ENCODE measurements around the gene GIMAP8. TPM values are rescaled to one million over a fixed set of nuclear protein-coding genes. Genes with fewer than 3 reads are reported as not detected.

GIMAP8 gene
- total RNA-seq, 1 experiment from 2014 or later = not detected

DNA sequence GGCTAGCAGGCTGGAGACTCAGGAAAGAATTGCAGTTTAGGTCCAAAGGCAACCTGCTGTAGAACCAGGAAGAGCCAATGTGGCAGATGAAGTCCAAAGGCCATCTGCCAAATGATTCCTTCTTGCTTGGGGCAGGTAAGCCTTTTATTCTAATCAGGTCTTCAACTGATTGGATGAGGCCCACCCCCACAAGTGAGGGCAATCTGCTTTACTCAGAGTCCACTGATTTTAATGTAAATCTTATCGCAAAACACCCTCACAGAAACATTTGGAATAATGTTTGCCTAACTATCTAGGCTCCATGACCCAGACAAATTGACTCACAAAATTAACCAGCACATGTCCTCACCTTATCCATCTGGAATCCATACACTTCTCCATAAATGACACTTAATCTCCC is 7.8 kb downstream of the GIMAP8 start:
- H4K8ac ChIP-seq (replicated peaks; ENCODE audit: insufficient read length, low read depth, low read length) = no peak overlapping the region
- H4K5ac ChIP-seq (ENCODE audit: insufficient read length, low read depth, low read length) = no peak overlapping the region
- TF ChIP-seq, protein P1, sequence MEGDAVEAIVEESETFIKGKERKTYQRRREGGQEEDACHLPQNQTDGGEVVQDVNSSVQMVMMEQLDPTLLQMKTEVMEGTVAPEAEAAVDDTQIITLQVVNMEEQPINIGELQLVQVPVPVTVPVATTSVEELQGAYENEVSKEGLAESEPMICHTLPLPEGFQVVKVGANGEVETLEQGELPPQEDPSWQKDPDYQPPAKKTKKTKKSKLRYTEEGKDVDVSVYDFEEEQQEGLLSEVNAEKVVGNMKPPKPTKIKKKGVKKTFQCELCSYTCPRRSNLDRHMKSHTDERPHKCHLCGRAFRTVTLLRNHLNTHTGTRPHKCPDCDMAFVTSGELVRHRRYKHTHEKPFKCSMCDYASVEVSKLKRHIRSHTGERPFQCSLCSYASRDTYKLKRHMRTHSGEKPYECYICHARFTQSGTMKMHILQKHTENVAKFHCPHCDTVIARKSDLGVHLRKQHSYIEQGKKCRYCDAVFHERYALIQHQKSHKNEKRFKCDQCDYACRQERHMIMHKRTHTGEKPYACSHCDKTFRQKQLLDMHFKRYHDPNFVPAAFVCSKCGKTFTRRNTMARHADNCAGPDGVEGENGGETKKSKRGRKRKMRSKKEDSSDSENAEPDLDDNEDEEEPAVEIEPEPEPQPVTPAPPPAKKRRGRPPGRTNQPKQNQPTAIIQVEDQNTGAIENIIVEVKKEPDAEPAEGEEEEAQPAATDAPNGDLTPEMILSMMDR (conservative IDR thresholded peaks at IDR 0.05) = no peak
- peaks cover 4% of the 10 kb centered on the region for H3K9me3 ChIP-seq (ENCODE audit: control insufficient read depth, low read depth, low read length)
- Mint-ChIP-seq H3K27ac (no peak overlapping the region), H3K9me3 (peaks cover 28 to 39% of the 10 kb centered on the region in 2 experiments), H3K4me1 (no peaks in the 10 kb centered on the region), H3K36me3 (ENCODE audit: insufficient read depth in 1 of 3, low read depth in 3 of 3) (peaks cover 2 to 9% (median 2%) of the 10 kb centered on the region in 3 experiments; a peak in 6 of 7 replicates), H3K4me3 (no peak overlapping the region), H3K27me3 (ENCODE audit: low read depth) (peaks cover 71% of the 10 kb centered on the region)
- WGBS (ENCODE audit: extremely low coverage, insufficient read length, low lambda C conversion rate) = no CpG with 5 or more reads among the region's 1 CpG
- no peaks in the 10 kb centered on the region for H3K79me2 ChIP-seq (ENCODE audit: insufficient read depth, low read length)
- H2AK5ac ChIP-seq (ENCODE audit: insufficient read length, low read length) = no peak overlapping the region
- no peak overlapping the region for H2BK20ac ChIP-seq (ENCODE audit: low read depth, low read length, poor library complexity, severe bottlenecking)
- H3K14ac ChIP-seq (ENCODE audit: insufficient read depth, low read length) = no peak overlapping the region
- H2AFZ ChIP-seq (ENCODE audit: low read length) = no peak overlapping the region
- H2BK12ac ChIP-seq (ENCODE audit: insufficient read length, low read depth, low read length) = no peak overlapping the region
- H2BK5ac ChIP-seq (ENCODE audit: insufficient read length, low read length) = no peak overlapping the region
- no peak overlapping the region for H3K4ac ChIP-seq (ENCODE audit: low read depth, low read length)
- no peak overlapping the region for H3K4me2 ChIP-seq (ENCODE audit: insufficient read depth, insufficient read length, low read length)
- no peaks in the 10 kb centered on the region for H4K20me1 ChIP-seq (ENCODE audit: control insufficient read depth, insufficient read depth, insufficient read length)
- H3K9ac ChIP-seq (ENCODE audit: extremely low read depth, insufficient read length, low read length) = no peak overlapping the region
- H3K56ac ChIP-seq (ENCODE audit: insufficient read length, low read depth, low read length) = no peak overlapping the region
- H3K27me3 ChIP-seq (ENCODE audit: insufficient read depth, low read length) = no peaks in the 10 kb centered on the region
- no peak overlapping the region for H2BK120ac ChIP-seq (ENCODE audit: low read depth, low read length, poor library complexity, severe bottlenecking)
- no peak overlapping the region for H2BK15ac ChIP-seq (ENCODE audit: low read depth, low read length)
- DNase-seq = no peak
- no peaks in the 10 kb centered on the region for H3K23me2 ChIP-seq (ENCODE audit: insufficient read length, low read depth, low read length, poor library complexity, severe bottlenecking)
- H3K4me1 ChIP-seq (ENCODE audit: insufficient read depth, low read length) = no peaks in the 10 kb centered on the region
- no peak overlapping the region for H3K27ac ChIP-seq (ENCODE audit: insufficient read length, low read depth, low read length)
- H3K79me1 ChIP-seq (ENCODE audit: insufficient read depth, low read depth, low read length, poor library complexity, severe bottlenecking) = no peaks in the 10 kb centered on the region
- no peak overlapping the region for H3K18ac ChIP-seq (ENCODE audit: insufficient read length, low read depth, low read length)
- no peak overlapping the region for H3T11ph ChIP-seq (ENCODE audit: low read length)
- H3K23ac ChIP-seq (ENCODE audit: insufficient read length, low read depth, low read length) = no peak overlapping the region
- no peak overlapping the region for H4K91ac ChIP-seq (ENCODE audit: insufficient read length, low read depth, low read length)

Data from H9 (cell line).